RWPE2 (cell line): ENCODE data around the gene KCNG4.

Experiments
- ATAC-seq: fragments of 200-7000 bp; cut with Tn5 transposase; 3 replicates; pipeline ENCODE4 v1.9.1; 2021; ENCODE audit warnings: low read depth
- DNase-seq: peaks from one replicate; pipeline ENCODE4 v3.0.0-alpha.2; 2020; ENCODE audit warnings: low spot score
- H3K27ac ChIP-seq: fragments of 450-650 bp; 2 replicates; pipeline ENCODE4 v1.5.1; 2017; ENCODE audit warnings: mild to moderate bottlenecking; ENCODE audit not compliant: poor library complexity, severe bottlenecking
- H3K27me3 ChIP-seq: fragments of 250-450 bp; sonication (Bioruptor Pico); 2 replicates; pipeline ENCODE4 v1.5.1; 2021; ENCODE audit warnings: mild to moderate bottlenecking, moderate library complexity; ENCODE audit not compliant: insufficient read depth, poor library complexity, severe bottlenecking
- H3K36me3 ChIP-seq: fragments of 250-450 bp; sonication (Bioruptor Pico); 2 replicates; pipeline ENCODE4 v1.5.1; 2020; ENCODE audit warnings: low read depth, mild to moderate bottlenecking, moderate library complexity
- H3K4me1 ChIP-seq: fragments of 250-450 bp; sonication (Bioruptor Pico); 2 replicates; pipeline ENCODE4 v1.5.1; 2021; ENCODE audit warnings: mild to moderate bottlenecking, moderate library complexity; ENCODE audit not compliant: insufficient read depth, poor library complexity, severe bottlenecking
- H3K4me3 ChIP-seq: fragments of 250-450 bp; sonication (Bioruptor Pico); 2 replicates; pipeline ENCODE4 v1.5.1; 2021; ENCODE audit warnings: mild to moderate bottlenecking, moderate library complexity; ENCODE audit not compliant: severe bottlenecking
- H3K9me3 ChIP-seq: fragments of 250-450 bp; sonication (Bioruptor Pico); 2 replicates; pipeline ENCODE4 v1.5.1; 2021; ENCODE audit warnings: mild to moderate bottlenecking, moderate library complexity; ENCODE audit not compliant: severe bottlenecking
- TF ChIP-seq, protein P1 (sequence below): fragments of 450-650 bp; IDR thresholded peaks from one replicate; pipeline ENCODE4 v1.5.1; 2017; ENCODE audit warnings: mild to moderate bottlenecking, moderate library complexity; ENCODE audit not compliant: poor library complexity, severe bottlenecking

Gene KCNG4

DNA sequence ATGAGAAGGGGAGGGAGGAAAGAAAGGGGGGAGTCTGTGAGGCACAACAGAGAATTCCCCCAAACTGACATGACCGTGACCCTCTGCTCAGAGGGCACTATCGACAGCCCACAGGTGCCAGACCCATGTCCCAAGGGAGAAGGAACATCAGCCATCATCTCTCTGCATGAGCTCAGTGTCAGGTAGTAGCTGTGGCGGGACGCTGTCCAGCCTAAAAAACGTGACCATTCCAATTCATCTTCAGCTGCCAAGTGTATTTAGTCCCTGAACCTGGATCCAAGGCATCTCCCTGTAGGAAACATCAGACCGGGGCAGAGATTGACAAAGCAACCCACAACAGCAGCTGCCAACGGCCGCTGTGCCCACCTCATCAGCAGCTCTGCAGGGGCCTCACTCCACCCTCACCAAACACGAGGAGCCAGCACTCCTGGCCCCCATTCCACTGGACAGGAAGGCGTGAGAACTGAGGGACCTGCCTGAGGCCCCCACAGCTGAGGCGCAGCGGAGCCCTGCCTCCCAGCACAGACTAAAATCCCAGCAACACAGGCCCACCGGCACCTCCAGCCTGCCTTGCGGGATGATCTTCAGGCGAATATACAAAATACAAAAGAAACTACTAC lies 61.6 kb downstream of the KCNG4 start:
- H3K9me3 ChIP-seq: no peaks in the 10 kb centered on the region
- H3K4me1 ChIP-seq: peaks cover 16% of the 10 kb centered on the region
- peaks cover 28% of the 10 kb centered on the region for H3K36me3 ChIP-seq
- H3K27me3 ChIP-seq: no peaks in the 10 kb centered on the region
- H3K27ac ChIP-seq: peak overlapping the region; percentile 67
- H3K4me3 ChIP-seq: no peak overlapping the region
- TF ChIP-seq, protein P1, sequence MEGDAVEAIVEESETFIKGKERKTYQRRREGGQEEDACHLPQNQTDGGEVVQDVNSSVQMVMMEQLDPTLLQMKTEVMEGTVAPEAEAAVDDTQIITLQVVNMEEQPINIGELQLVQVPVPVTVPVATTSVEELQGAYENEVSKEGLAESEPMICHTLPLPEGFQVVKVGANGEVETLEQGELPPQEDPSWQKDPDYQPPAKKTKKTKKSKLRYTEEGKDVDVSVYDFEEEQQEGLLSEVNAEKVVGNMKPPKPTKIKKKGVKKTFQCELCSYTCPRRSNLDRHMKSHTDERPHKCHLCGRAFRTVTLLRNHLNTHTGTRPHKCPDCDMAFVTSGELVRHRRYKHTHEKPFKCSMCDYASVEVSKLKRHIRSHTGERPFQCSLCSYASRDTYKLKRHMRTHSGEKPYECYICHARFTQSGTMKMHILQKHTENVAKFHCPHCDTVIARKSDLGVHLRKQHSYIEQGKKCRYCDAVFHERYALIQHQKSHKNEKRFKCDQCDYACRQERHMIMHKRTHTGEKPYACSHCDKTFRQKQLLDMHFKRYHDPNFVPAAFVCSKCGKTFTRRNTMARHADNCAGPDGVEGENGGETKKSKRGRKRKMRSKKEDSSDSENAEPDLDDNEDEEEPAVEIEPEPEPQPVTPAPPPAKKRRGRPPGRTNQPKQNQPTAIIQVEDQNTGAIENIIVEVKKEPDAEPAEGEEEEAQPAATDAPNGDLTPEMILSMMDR: no peak
- ATAC-seq: no peak
- DNase-seq: no peak

DNA sequence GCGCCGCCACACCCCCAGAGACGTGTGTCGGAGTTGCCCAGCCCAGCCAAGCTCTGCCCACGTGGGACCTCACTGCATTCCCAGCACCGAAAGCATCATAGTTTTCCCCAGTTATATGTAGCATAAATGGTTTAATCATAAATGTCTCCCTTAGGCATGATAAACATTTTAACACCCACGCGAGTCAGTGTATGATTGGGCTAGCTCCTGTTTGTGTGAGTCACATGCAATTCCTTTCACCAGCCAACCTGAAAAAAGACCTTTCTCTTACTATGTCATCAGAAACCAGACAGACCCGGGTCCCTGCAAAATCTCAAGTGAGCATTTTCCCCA lies 62.1 kb downstream of the KCNG4 start:
- H3K36me3 ChIP-seq: peaks cover 22% of the 10 kb centered on the region
- no peak for DNase-seq

DNA sequence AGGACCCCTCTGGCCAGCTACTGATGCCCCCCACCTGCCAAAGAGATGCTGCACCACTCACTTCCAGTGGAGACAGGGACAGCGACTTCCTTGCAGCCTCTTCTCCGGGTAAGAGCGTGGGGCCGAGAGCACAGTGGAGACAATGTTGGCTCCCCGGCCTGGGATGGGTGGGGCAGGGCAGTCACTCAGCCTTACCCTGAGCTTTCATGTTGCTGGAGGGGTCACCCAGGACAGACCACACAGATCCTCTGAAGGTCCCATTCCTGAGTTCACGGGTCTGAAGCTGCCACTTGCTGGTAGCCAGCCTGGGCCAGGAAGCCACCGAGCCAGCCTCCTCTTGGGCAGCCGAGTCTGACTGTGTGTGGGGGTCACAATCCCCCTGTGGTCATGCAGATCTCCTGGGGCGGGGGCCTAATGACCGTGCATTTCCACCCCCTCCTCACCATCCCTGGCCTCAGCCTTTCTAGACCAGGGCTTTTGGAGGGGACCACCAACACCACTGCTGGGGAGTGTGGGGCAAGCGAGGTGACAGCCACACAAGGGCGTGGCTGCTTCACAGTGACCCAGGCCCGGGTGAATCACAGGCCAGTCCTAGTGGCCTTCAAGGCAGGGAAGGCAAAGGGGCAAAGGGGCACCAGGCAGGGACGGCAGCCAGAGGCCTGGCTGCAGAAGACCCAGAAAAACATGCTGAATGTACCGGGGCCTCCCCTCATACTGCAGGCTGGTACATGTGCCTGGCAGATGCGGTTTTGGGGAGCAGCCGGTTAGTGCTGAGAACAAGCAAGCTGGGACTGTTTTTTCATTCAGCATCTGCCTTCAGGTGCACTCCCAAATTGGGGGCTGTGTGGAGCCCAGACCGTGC lies 63.4 kb downstream of the KCNG4 start:
- DNase-seq: no peak
- H3K27me3 ChIP-seq: no peaks in the 10 kb centered on the region
- peak overlapping the region; percentile 67 for H3K27ac ChIP-seq
- H3K9me3 ChIP-seq: no peaks in the 10 kb centered on the region
- H3K36me3 ChIP-seq: peaks cover 14% of the 10 kb centered on the region
- peak; percentile 6 for ATAC-seq
- H3K4me1 ChIP-seq: peaks cover 16% of the 10 kb centered on the region
- H3K4me3 ChIP-seq: no peak overlapping the region
- TF ChIP-seq, protein P1: no peak

More for the DNA sequence above, 62.1 kb downstream of the KCNG4 start:
- H3K27ac ChIP-seq: peak overlapping the region; percentile 67
- no peak overlapping the region for H3K4me3 ChIP-seq
- TF ChIP-seq, protein P1: no peak
- H3K27me3 ChIP-seq: no peaks in the 10 kb centered on the region
- no peak for ATAC-seq
- H3K4me1 ChIP-seq: peaks cover 16% of the 10 kb centered on the region
- H3K9me3 ChIP-seq: no peaks in the 10 kb centered on the region

DNA sequence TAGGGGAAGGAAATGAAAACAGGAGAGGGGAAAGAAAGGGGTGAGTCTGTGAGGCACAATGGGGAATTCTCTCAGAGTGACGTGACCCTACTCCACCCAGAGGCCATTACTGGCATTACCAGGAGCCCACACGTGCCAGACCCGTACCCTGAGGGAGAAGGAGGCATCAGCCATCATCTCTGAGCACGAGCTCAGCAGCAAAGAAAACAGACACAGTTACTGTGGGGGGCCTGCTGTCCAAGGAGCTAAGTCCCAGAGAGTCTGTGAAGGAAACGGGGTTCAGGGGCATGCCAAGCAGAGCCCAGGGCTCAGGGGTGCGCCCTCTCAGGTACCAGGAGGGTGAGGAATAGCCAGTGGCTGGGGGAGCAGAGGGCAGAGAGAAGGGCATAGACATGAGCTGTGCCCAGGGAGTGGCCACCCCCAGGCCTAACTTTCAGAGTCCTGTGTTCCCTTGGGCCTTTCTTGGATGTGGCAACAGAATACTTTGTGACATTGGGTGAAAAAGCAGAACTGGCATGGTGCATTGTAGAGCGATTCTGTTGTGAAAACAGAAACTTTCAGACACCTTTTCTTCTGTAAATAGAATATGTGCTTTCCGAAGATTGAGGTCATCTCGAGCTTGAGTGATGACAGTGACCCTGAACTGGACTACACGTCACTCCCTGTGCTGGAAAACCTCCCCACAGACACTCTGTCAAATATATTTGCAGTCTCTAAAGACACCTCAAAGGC lies 64.3 kb downstream of the KCNG4 start:
- peaks cover 13% of the 10 kb centered on the region for H3K36me3 ChIP-seq
- peaks cover 16% of the 10 kb centered on the region for H3K4me1 ChIP-seq
- no peaks in the 10 kb centered on the region for H3K9me3 ChIP-seq
- H3K27me3 ChIP-seq: no peaks in the 10 kb centered on the region
- no peak overlapping the region for H3K4me3 ChIP-seq
- H3K27ac ChIP-seq: no peak overlapping the region
- DNase-seq: no peak
- peak; percentile 73 for ATAC-seq
- TF ChIP-seq, protein P1: peak; percentile 89
